CD1c-positive myeloid dendritic cell (primary cell): ENCODE data around the gene SETD7.

ENCODE experiments used
- DNase-seq: peaks from one replicate; pipeline ENCODE4 v3.0.0-alpha.2; 2016; ENCODE audit errors: extremely low spot score

Gene SETD7

DNA sequence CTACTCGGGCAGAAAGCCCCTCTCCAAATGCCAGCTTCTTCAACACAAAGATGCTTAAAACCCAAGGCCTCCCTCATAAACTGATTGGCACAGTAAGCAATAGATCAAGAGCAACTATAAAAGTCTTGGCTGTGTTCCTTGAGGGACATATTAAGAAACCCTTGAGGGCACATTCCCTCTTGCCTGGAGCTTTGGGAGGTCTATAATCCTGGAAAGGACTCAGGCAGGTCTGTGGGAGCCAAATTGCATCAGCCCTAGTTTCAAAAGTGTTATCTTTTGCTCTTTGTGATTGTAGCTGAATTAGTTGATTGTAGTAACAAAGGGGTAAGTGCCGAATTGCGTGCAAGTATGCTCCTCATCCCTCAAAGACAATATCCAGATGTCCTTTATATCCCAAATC lies 18.6 kb upstream of the SETD7 start:
- no peak for DNase-seq

DNA sequence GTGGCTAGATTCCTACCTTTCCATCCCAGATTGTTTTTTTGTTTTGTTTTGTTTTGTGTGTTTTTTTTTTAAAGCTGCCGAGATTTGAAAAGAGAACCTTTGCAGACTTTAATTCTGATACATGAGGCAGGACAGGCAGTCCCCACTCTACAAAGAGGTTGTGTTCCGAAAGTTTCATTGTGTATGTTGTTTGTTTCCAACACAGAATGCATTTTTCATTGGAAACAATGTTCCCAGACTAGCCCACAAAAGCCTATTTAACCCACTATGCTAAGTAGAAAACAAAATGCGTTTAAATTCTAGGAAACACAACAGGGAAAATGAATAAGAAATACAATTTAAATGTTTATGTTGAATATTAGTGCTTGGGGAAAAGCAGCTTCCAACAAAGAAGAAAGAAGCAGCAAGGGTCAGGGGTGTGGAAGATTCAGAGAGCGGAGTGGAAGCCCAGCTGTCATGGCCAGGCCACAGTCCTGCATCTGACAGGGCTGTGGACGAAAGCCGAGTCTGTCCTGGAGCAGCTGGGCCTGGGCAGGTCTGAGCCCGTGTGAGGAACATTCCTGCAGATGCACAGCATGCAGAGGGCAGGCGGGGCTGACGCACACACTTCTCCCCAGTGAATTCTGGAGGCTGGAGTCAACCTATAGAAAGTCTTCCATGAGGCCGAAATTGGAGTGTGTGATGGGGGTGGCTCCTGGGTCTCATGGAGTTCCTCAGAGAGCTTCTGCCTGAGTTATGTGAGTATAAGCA lies 12.4 kb upstream of the SETD7 start:
- DNase-seq = no peak

DNA sequence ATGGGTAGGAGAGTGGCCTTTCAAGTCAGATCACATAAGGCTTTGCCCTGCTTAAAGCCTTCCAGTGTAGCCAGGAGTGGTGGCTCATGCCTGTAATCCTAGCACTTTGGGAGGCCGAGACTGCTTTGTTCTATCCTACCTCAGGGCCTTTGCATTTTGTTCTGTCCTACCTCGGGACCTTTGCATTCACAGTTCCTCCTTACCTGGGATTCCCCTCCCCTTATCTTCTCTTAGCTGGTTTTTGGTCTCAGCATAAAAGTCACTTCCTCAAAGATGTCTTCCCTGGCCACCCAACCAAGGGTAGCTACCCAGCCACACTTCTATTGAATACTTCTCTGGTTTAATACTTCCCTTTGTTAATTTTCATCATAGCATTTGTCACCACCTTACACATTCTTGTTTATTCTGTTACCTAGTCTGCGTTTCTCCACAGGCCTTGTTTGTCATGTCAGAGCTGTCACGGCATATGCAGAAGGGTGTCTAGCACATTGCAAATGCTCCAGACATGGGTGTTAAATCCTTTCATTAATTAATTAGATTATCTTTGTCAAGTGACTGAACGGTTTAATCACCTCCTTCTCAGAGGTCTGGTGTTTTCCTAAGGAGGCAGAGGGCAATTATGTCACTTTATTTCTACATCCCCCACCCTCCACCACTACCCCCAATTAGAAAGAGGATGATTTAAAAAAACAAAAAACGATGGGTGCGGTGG lies 11.3 kb upstream of the SETD7 start:
- no peak for DNase-seq

DNA sequence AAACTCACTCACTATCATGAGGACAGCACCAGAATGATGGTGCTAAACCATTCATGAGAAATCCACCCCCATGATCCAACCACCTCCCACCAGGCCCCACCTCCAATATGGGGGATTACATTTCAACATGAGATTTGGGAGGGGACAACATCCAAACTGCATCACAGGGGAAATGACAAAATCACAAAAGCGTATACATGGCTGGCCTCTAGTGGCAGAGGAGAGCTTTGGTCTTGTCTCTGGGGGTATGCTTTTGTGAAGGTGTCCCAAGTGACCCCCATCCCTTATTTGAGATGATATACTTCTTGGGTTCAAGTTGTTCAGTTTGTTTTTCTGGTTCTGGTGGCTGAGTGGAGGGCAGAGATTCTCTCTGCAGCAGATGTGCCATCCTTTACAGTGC lies 8.5 kb upstream of the SETD7 start:
- no peak for DNase-seq

DNA sequence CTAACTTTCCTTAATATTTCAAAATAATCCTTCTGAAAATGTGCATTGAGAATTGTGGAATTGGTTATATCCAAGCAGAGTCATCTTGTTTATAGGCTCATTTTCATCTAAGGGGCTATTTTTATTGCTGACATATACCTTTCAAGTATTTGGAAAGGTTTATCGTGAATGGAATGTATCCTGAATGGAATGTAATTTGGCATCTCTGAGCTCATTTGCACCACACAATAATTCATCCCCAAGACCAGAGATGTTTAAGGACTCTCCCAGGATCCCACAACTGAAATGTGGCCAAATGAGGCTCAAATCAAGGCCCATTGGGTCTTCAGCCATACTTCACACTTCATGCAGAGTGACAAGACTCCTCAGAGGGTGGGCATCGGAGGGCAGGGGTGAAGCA lies 7.5 kb upstream of the SETD7 start:
- no peak for DNase-seq

DNA sequence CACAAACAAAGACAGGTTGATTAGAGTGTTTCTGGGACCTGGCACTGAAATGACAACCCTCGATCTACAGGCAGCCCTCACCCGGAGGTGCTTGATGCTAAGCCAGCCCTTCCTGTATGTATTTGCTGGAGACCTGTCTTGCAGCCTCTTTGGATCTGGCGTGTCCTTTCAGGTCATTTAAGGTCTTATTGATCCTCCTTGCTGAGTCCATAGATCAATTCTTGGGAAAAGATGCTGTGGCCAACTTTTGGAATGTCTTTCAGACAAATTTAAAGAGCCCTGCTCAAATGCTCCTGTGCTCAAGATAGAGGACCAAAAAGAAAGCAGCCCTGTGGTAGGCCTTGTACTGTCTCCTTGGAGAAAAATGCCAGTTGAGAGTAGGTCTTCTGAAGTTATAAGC lies 6.8 kb upstream of the SETD7 start:
- no peak for DNase-seq

DNA sequence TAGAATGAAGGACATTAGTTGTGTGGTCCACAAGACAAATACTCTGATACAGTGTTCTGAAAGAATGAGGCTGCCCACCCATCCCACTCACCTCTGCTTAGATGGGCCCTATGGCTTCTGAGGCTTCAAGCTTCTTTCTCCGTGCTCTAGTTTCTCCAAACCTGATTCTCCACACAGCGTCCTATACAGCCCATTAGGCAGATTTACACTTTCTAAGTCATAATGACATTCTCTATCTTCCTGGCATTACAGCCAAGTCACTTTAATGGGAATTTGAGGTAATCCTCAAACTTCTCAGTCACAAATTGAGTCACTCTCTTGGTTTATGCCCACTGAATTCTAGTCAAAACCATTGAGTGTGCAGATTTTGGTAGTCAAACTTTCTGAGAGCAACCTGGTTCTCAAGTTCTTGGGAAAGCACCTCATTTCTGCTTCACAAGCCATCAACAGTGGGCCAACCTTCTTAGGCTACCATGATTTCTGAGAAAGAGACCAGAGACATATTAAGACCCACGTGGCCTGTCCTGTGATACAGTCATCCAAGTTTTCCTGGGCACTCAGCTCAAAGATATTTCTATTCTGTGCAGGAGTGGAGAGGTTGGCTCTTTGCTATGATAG lies 6.2 kb upstream of the SETD7 start:
- no peak for DNase-seq

DNA sequence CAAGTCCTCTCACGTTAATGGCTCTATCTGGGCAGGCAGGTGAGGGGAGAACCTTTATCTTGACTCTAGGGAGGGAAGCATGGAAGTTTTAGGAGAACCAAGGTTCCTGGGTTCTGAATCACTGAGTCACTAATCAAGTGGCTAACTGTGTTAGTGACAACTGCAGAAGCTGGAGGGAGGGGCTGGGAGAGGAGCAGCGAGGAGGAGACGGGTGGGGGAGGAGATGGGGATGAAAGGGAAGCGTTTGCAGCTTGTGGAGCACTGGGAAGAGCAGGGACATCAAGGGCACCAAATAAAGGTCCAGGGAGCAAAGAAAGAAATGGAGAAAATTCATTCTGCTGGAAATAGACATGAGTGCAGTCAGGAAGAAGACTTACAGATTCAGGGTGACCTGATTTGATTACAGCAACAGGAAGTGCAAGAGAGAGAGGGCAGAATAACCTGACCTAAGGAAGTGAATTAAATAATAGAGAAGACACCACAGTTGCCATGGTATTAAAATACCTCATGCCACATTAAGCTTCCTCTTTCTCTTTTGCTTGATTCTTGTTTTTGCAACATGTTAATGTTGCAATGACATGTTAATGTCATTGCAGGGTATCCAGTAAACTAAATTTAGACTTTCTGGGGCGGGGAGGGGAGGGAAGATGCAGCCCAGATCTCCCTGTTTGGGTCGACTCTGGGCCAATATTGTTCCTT lies 4.5 kb upstream of the SETD7 start:
- peak; percentile 90 for DNase-seq

DNA sequence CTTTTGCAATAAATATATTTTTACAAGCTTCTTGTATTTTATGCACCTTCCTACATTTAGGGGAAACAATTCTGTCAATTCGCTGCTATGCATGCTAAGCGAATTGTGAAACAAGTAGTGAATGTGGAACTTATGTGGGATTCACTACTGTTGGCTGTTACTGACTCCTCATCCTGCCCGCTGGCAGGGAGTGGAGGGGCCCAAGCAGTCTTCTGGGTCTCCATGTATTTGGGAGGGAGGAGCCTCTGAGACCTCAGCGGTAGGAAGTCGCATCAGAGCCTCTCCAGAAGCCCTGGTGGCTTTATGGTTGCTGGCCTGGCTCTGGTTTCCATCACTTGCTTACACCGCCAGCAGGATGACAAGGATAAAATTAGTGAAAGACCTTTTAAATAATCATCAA lies 3.7 kb upstream of the SETD7 start:
- peak; percentile 71 for DNase-seq

DNA sequence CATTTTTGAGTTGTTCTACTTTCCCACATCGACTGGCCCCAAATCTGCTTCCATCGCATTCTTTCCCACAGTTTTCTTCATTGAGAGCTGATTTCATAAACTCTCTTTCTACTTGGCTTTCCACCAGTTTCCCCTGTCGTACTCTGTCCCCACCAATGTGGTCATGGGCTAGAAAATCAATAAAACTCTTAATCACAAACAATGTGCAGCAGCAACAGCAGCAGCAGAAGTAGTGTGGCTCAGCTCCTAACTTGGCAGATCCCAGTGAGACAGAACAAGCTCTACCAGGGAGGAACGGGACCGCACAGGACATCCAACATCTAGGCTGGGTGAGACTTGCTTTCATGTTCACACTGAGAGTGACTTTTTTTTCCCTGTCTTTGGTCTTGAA lies 3.1 kb upstream of the SETD7 start:
- DNase-seq = no peak

DNA sequence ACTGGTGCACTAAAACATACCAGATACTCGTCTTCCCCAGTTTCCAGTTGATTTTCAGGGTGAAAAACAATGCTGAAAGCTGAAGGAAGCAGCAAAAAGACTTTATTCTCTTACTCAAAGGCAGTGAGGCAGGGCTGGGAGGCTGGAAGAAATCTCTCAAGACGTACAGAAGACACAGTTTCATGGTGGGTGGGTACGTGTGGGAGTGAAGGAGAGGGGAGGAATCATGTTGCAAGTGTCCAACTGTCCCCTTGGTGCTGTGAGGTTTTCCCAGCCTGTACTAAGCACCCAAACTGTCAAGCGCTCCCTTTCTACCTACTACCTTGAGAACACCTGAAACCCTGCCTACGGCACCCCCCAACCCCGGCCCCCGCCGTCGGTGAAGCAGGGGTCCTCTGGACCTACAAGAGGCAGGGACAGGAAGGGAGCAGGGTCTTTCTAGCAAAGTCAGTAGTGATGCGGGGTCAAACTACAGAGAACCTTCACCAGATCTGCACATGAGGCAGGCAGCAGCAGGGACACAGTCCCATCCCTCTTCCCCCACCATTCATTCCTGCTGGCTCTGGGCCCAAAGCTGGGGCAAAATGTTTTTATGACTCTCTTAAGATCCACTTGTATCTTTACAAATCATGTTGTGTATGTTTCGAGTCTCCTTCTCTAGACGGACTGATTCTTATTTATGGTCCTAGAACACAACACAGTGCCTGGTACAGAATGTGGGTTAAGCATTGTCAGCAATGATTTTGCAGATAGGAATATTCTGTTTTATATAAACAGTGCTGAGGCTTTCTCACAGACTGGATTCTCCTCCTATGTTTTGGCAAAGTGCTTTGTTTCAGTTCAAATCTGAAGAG lies 2.4 kb upstream of the SETD7 start:
- no peak for DNase-seq

DNA sequence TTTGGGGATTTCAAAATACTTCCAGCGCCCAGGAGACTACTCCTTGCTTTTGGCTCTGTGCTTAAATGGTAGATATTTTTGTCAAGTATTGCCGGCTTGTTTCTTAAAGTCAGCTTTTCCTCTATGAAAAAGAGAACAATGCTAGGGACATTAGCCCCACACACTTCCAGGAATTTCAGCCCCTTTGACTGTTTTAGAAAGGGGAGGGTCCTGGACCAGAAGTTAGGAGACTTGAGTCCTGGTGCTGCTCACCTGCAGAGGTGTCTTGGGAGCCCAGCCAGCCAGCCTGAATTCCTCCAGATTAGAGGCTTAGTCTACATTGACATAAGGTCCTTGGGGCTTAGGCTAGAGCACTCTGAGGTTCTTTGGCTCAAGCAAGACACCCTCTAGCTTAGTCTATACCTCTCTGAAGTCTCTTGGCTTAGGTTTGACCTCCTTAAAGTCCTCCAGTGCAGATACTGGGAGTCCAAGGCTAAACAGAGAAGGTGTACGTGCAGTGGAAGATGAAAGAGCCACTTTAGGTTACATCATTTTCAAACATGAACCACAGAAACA lies 1.6 kb upstream of the SETD7 start:
- no peak for DNase-seq

DNA sequence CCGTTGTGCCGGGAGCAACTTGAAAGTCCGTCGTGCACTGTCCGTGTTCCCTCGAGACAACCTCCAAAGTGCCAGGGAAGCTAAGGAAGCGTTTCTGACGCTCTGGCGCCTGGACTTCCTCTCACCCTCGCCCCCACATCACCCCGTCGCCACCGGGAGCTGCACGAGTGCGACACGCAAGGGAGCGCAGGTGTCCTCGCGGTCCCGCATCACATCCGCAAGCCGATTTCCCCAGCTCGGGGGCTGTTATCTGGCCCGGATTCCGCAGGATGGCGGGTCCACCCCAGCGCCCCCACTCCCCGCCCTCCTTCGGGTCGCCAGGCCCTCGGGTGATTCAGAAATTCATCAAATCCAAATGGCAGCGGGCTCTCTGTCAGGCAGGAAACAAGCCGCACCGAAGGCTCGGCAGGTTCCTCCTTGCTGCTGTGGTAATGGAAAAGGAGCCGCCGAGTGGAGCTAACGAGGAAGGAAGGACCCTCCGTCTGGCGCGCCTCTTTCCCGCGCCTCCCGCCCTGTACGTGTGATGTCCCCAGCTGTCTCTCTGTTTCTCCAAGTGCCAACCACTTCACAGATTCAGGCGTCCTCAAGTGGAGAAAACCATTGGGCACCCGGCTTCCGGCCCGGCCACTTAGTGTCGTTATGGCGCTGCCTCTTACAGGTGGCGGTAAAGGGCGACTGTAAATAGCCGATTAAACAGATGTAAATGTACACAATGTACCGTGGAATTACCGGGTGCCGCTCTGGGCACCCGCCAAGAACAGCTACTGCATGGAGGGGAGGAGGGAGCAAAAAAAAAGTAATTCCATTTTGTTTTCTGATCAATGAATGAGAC lies 921 bp upstream of the SETD7 start:
- DNase-seq = peak; percentile 84

DNA sequence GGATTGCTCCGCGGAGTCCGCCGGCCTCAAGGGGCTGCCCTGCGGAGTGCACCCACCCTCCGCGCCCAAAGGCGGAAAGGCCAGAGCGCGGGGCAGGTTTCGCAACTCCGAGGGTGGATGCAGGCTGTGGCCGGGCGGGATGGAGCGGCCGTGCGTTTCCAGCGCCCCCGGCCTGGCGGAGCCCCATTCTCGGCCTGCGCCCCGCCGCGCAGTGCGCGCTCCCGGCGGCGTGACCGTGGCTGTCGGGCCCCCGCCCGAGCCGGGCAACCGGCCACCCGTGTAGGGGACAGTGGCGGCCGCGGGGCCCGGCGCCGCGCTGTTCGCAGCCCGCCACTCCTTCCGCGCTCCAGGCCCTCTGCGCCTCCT lies 331 bp downstream of the SETD7 start:
- DNase-seq = peak; percentile 60

DNA sequence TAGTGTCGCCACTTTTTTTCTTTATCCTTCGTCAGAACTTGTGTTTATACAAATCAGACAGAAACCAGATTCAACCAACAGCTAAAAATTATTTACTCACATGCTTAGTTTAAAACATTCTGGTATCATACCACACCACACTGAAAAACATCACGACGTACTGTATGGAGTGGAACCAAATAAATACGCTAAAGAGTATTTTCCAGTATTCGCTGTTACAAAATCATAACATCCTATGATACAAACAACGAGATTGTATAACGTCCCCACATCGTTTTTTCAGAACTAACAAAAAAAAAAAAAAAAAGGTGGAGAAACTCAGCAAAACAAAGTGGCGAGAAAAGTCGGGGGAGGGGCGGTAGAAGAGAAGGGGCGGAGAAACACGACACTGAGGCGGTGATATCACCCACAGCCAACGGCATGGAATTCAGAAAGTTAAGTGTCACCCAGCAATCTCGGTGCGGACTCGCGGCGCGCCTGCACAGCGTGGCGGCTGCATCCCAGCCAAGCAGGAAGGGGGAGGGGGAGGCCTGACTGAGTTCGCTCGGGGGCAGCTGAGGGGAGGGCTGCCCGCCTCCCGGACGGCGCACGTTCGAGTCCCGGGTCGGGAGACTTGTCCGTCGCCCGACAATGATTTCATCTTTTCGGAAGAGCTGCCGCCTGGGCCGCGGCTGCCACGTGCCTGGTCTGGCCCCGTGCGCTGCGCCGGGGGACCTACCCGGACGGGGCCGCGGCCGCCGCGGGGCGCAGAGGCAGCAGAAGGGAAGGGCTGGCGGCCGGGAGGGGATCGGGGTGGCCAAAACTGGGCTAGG lies 920 bp downstream of the SETD7 start:
- peak; percentile 87 for DNase-seq

DNA sequence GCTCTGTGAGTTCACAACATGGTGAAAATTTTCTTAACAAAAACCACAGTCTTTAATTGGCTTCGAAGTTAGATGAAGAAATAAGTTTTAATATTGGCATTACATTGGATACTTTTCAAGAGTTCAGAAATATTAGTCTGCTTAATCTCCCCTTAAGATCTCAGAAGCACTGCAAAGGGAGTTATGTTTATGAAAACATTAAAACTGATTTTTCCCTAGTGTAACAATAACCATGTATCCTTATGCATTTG lies 1.5 kb downstream of the SETD7 start:
- DNase-seq = no peak

DNA sequence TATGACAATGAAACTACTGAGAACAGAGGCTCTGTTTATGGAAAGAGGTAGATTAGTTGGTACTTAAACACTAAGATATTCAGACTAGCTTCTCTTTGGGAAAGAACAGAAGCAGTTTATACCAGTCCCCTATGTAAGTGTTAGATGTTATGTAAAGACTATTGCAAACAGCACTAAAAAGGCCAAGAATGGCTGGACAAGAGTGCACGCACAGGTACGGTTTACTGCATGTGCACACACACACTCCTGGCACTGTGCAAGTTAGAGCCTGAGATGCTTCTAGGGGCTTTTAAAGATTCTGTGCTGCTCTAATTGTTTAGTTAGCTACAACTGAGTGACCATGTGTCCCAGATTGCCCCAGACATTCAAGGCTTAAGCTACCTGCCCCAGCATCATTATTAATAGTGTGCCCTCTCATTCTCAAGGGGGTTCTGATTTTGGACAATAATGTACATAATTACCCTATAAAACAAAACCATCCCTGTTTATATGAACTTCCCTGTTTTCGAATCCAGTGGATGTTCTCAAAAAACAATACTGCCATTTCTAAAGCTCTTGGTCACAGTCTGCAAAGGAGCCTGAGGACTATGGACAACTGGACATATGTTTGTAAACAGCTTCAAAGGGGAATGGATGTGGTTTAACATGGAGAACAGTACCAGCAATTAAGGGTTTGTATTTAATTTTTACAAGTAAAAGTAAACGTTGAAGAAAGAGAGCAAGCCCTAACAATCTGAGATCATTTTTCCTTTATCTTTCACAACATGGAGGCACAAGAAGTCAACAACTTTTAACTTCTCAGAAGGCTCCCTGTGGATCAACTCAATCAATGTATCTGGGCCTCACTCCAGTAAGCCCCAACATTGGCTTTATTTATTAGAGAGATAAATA lies 2.0 kb downstream of the SETD7 start:
- DNase-seq = no peak

DNA sequence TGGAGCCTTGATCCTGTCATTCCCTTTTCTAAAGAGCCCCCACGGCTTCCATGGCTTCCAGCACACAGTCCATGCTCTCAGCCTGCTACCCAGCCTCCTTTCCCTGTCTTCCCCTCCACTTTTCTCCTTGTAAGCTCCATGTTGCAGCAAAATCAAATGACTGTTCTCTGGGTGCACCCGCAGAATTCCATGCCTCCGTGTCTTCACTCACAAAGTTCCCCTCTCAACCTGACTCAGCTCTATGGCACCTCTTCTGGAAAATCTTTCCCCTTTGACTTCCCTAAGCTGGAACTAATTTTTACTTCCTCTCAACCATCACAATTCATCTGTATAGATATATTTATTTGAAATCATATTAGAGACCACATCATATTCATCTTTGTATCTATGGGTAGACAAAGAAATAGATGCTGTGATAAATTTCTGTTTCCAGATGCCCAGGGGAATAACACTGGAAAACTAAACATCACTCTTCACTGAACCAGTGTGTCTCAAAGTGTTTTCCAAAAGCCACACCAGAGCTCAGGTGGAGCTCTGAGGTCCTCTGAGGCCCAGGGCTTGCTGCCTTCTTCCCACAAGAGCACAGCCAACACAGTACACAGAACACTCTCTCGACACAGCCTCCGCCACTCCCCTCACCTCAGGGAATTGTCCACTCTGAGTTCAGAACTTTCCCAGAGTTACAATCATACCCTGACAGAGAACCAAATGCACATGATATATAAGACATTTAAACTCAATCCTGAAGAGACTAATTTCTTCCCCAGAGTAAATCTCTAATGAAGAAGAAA lies 3.3 kb downstream of the SETD7 start:
- DNase-seq = peak; percentile 49
